GM04503 (cell line): ENCODE data around the gene OOSP4A.
A peak's percentile ranks its signal among the peaks of the same experiment; 100 is the strongest.

Source experiments
- DNase-seq: peaks from one replicate; pipeline ENCODE4 v3.0.0-alpha.2; 2012; ENCODE audit warnings: low read depth

The OOSP4A gene

GRCh38 chr11:59963733-59964132, at the start of gene OOSP4A:
TSS of gene OOSP4A (plus strand) at chr11:59964033. CDS start at chr11:59964033, 0 bp downstream.
- DNase-seq = no peak

- peak; percentile 53 for DNase-seq
Measured at GRCh38 chr11:59918480-59918879, 45.4 kb upstream of the OOSP4A start.

- DNase-seq = no peak
Measured at GRCh38 chr11:59918987-59919589, 44.7 kb upstream of the OOSP4A start.

- DNase-seq = no peak
Measured at GRCh38 chr11:59923813-59924212, 40.0 kb upstream of the OOSP4A start.

GRCh38 chr11:59931688-59932087, 32.1 kb upstream of the OOSP4A start:
- DNase-seq = no peak

GRCh38 chr11:59938132-59938531, 25.7 kb upstream of the OOSP4A start, which contains the start of gene OOSP1:
TSS of gene OOSP1 (plus strand) at chr11:59938432. CDS start at chr11:59938455, 23 bp downstream.
- DNase-seq = no peak

GRCh38 chr11:59938718-59939117, 25.1 kb upstream of the OOSP4A start:
- no peak for DNase-seq

- no peak for DNase-seq
Measured at GRCh38 chr11:59939482-59939881, 24.4 kb upstream of the OOSP4A start.

- DNase-seq = no peak
Measured at GRCh38 chr11:59941091-59941490, 22.7 kb upstream of the OOSP4A start.

GRCh38 chr11:59943997-59944714, 19.7 kb upstream of the OOSP4A start:
- no peak for DNase-seq

- DNase-seq = no peak
Measured at GRCh38 chr11:59944720-59945119, 19.1 kb upstream of the OOSP4A start.

GRCh38 chr11:59953463-59954218, 10.2 kb upstream of the OOSP4A start:
- DNase-seq = no peak

GRCh38 chr11:59954219-59954847, 9.5 kb upstream of the OOSP4A start:
- DNase-seq = no peak

- no peak for DNase-seq
Measured at GRCh38 chr11:59957094-59957493, 6.7 kb upstream of the OOSP4A start.

GRCh38 chr11:59960502-59961381, 3.1 kb upstream of the OOSP4A start:
- no peak for DNase-seq

GRCh38 chr11:59962107-59962482, 1.7 kb upstream of the OOSP4A start:
- no peak for DNase-seq

GRCh38 chr11:59965424-59965823, 1.6 kb downstream of the OOSP4A start:
- no peak for DNase-seq

GRCh38 chr11:59966201-59966600, 2.4 kb downstream of the OOSP4A start:
- DNase-seq = no peak

GRCh38 chr11:59967677-59968394, 4.0 kb downstream of the OOSP4A start:
- no peak for DNase-seq

GRCh38 chr11:59968395-59968783, 4.6 kb downstream of the OOSP4A start:
- DNase-seq = no peak

GRCh38 chr11:59973097-59973496, 9.3 kb downstream of the OOSP4A start:
- no peak for DNase-seq
